Measurements from ENCODE around the gene RBM20.

DNA sequence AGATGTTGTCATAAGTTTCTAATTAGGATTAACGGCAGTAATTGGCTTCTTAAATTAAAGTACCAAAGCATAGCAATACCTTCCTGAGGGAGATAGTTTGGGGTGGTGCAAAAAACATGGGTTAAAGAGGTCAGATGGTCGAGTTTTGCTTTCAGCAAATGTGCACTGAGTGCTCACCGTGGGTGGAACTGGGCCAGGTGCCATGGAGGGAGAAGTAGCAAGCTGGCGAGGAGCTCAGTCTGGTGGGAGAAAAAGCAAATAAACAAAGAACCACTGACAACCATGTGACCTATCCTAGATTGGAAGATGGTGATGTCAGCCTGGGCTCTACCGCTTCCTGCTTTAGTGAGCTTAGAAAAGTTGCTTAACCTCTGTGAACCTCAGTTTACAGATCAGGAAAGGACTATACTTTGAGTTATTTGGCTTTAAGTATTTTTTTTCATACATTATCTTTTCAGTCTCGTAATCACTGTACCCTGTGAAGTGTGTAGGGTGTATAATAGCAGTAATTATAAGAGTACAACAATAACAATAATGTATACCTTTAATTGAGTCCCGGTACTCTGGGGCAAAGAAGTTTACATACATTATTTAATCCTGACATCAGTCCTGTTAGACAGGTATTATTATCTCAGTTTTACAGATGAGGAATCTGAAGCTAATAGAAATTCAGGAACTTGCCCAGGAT is 158.6 kb downstream of the RBM20 start:
- TF ChIP-seq, protein P1, sequence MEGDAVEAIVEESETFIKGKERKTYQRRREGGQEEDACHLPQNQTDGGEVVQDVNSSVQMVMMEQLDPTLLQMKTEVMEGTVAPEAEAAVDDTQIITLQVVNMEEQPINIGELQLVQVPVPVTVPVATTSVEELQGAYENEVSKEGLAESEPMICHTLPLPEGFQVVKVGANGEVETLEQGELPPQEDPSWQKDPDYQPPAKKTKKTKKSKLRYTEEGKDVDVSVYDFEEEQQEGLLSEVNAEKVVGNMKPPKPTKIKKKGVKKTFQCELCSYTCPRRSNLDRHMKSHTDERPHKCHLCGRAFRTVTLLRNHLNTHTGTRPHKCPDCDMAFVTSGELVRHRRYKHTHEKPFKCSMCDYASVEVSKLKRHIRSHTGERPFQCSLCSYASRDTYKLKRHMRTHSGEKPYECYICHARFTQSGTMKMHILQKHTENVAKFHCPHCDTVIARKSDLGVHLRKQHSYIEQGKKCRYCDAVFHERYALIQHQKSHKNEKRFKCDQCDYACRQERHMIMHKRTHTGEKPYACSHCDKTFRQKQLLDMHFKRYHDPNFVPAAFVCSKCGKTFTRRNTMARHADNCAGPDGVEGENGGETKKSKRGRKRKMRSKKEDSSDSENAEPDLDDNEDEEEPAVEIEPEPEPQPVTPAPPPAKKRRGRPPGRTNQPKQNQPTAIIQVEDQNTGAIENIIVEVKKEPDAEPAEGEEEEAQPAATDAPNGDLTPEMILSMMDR (IDR thresholded peaks at IDR 0.05) = no peak
- TF ChIP-seq POLR2AphosphoS5 (IDR thresholded peaks at IDR 0.05) (no peak), POLR2A (IDR thresholded peaks at IDR 0.05) (no peak)

Measured in suprapubic skin (tissue), 4 donors.